ENCODE data around the gene CARNS1. TPM values are rescaled to one million over a fixed set of nuclear protein-coding genes. Genes with fewer than 3 reads are reported as not detected.
"Not testable (repeated sequence)": the region's sequence is repeated elsewhere in the genome, so short reads cannot be mapped to it uniquely, and the experiment has no call there.

CARNS1 gene
- total and polyA plus RNA-seq, 12 donors = 0.55 to 26.6 (median 17.4) TPM

DNA sequence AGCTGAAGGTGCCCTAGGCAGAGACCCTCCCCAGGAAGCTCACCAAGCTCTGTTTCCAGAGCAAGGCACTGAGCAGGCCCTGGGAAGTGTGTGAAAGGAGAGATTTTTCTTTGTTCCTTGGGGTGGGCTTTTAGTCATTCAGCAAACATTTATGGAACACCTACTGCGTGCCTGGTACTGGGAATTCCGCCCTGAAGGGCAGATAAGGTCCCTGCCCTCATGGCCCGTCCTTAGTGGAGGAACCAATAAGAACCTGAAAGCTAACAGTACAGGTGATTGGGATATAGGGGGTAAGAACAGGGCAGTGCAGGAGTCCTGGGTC is 49.7 kb downstream of the CARNS1 start:
- intact Hi-C loops (cut with DNase I) = loop anchor here in 8 of 10 donors (5.0 kb wide), 5 partner anchors 38 to 73 kb away; partner anchors contain the start of genes PPP1CA (in 6 of the 8), TBC1D10C (in 6 of the 8), RPS6KB2 (in 2 of the 8) and CDK2AP2 (in 1 of the 8)
- H3K27me3 ChIP-seq = no peaks in the 10 kb centered on the region

DNA sequence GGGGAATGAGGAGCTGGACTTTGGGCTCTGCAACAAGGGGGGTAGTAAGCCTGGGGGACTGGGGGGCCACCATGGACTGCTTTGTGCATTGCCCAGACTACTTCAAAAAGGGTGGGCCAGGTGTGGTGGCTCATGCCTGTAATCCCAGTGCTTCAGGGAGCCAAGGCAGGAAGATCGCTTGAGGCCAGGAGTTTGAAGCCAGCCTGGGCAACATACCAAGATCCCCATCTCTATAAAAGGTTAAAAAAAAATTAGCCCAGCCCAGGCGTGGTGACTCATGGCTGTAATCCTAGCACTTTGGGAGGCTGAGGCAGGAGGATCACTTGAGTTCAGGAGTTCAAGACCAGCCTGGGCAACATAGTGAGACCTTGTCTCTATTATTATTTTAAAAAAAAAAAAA is 50.1 kb downstream of the CARNS1 start:
- intact Hi-C loops (cut with DNase I) = loop anchor here in 8 of 10 donors (5.0 kb wide), 5 partner anchors 38 to 73 kb away; partner anchors contain the start of genes PPP1CA (in 6 of the 8), TBC1D10C (in 6 of the 8), RPS6KB2 (in 2 of the 8) and CDK2AP2 (in 1 of the 8)
- ATAC-seq, DNase-seq, H3K9me3 ChIP-seq, H3K27me3 ChIP-seq, H3K36me3 ChIP-seq: not testable (repeated sequence)
- Histone ChIP-seq H3K4me3 (peak overlapping the region in 2 of 10 donors; percentile 64), H3K27ac (peak overlapping the region in 8 of 10 donors; percentile 78 to 94 (median 91)), H3K4me1 (peaks cover 8 to 55% (median 30%) of the 10 kb centered on the region in 9 donors)
- WGBS, 2 donors = 65 to 66% methylated on average over 2 of the region's 2 CpGs

More for the DNA sequence above, 49.7 kb downstream of the CARNS1 start:
- WGBS, 2 donors = 44 to 50% methylated on average over 3 of the region's 3 CpGs
- Histone ChIP-seq H3K4me1 (peaks cover 8 to 57% (median 30%) of the 10 kb centered on the region in 9 donors), H3K36me3 (peaks cover 0 to 6% (median 0%) of the 10 kb centered on the region in 9 donors), H3K9me3 (no peaks in the 10 kb centered on the region), H3K27ac (peak overlapping the region; percentile 78 to 94 (median 90)), H3K4me3 (peak overlapping the region; percentile 19 to 68 (median 64))
- ATAC-seq (no peak), DNase-seq (no peak)
- TF ChIP-seq, protein P1, sequence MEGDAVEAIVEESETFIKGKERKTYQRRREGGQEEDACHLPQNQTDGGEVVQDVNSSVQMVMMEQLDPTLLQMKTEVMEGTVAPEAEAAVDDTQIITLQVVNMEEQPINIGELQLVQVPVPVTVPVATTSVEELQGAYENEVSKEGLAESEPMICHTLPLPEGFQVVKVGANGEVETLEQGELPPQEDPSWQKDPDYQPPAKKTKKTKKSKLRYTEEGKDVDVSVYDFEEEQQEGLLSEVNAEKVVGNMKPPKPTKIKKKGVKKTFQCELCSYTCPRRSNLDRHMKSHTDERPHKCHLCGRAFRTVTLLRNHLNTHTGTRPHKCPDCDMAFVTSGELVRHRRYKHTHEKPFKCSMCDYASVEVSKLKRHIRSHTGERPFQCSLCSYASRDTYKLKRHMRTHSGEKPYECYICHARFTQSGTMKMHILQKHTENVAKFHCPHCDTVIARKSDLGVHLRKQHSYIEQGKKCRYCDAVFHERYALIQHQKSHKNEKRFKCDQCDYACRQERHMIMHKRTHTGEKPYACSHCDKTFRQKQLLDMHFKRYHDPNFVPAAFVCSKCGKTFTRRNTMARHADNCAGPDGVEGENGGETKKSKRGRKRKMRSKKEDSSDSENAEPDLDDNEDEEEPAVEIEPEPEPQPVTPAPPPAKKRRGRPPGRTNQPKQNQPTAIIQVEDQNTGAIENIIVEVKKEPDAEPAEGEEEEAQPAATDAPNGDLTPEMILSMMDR (IDR thresholded peaks at IDR 0.05) = no peak

DNA sequence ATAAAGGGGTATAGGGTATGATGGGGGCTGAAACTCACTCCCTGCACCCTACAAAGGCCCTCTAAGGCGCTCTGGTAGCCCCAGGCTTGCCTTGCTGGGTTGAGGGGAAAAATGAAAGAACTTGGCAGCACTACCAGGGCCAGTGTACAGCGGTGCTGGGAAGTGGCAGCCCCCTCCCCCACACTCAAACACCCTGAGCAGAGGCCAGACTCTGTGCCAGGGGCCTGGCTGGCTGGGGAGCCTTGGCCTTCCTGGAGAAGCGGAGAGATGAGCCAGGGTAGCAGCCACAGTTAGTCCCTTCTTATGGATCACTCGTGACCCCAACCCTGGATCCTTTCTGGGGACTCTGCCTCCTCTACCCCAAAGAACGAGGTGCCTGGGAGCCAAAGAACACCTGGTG is 50.9 kb downstream of the CARNS1 start:
- no peaks in the 10 kb centered on the region for H3K9me3 ChIP-seq
- ATAC-seq (no peak), DNase-seq (no peak)
- peak overlapping the region in 2 of 10 donors; percentile 12 to 94 for H3K27ac ChIP-seq
- no peaks in the 10 kb centered on the region for H3K27me3 ChIP-seq
- H3K4me1 ChIP-seq = peaks cover 8 to 55% (median 30%) of the 10 kb centered on the region in 9 donors
- intact Hi-C loops (cut with DNase I) = loop anchor here in 8 of 10 donors (5.0 kb wide), 5 partner anchors 39 to 74 kb away; partner anchors contain the start of genes PPP1CA (in 6 of the 8), TBC1D10C (in 6 of the 8), RPS6KB2 (in 2 of the 8) and CDK2AP2 (in 1 of the 8)
- no peak overlapping the region for H3K4me3 ChIP-seq
- peaks cover 0 to 6% (median 0%) of the 10 kb centered on the region in 9 donors for H3K36me3 ChIP-seq
- TF ChIP-seq, protein P1 (IDR thresholded peaks at IDR 0.05) = no peak
- WGBS, 2 donors = 72 to 81% methylated on average over 5 of the region's 5 CpGs

DNA sequence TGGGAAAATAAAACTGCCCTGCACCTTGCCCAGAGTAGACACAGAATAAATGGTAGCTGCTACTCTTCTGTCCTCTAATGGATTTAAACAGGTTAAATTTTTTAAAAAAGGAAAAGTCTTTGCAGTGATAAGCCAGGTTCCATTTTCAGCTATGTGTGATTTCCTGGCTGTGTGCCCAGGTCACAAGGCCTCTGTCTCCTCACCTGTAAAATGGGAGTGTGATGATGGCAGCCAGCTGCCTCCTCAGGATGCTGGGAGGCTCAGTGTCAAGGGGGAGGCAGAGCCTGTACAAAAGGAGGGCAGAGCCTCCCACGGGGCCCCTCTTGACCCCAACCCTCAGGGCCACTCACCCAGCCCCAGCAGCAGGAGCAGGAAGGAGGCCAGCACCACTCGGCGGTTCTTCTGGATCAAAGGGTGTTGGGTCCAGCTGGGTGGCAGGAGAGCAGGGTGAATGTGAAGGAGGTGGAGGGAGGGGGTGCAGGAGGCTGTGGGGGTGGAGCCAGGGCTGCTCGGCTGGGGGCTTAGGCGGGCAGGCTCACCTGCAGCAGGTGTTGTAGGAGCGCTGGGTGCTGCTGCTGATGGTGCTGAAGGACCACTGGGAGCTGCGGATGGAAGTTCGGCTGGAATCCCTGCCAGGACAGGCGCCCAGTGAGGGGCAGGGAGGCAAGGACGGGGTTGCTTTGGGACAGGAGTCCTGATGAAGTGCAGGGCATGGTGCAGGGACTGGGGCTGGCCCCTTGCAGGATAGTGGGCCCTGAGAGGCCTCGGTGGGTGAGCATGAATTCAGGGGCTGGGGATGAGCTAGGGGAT is 51.7 kb downstream of the CARNS1 start:
- TF ChIP-seq, protein P1 (IDR thresholded peaks at IDR 0.05) = no peak
- intact Hi-C loops (cut with DNase I) = loop anchor here in 8 of 10 donors (5.0 kb wide), 5 partner anchors 40 to 75 kb away; partner anchors contain the start of genes PPP1CA (in 6 of the 8), TBC1D10C (in 6 of the 8), RPS6KB2 (in 2 of the 8) and CDK2AP2 (in 1 of the 8)
- no peaks in the 10 kb centered on the region for H3K27me3 ChIP-seq
- no peak for DNase-seq
- peak overlapping the region in 2 of 10 donors; percentile 90 to 94 for H3K27ac ChIP-seq
- H3K4me3 ChIP-seq = no peak overlapping the region
- H3K9me3 ChIP-seq = no peaks in the 10 kb centered on the region
- H3K4me1 ChIP-seq = peaks cover 8 to 55% (median 30%) of the 10 kb centered on the region in 9 donors
- 77 to 78% methylated on average over 11 of the region's 11 CpGs for WGBS, 2 donors
- peaks cover 0 to 6% (median 0%) of the 10 kb centered on the region in 9 donors for H3K36me3 ChIP-seq
- no peak for ATAC-seq
